CD14-positive monocyte (primary cell): ENCODE data around the gene NUP62. TPM values are rescaled to one million over a fixed set of nuclear protein-coding genes. Genes with fewer than 3 reads are reported as not detected.

Source experiments
- DNase-seq, 3 donors: peaks; one replicate each; pipeline ENCODE4 v3.0.0-alpha.2; 2011 to 2022
- H2AFZ ChIP-seq: 2 replicates; pipeline ENCODE4 v1.6.0; 2012; ENCODE audit warnings: mild to moderate bottlenecking, low read depth, low read length, inconsistent platforms; ENCODE audit not compliant: insufficient read depth, poor library complexity, severe bottlenecking
- H3K27ac ChIP-seq, 2 donors: 1 replicate in 1 of 2; 2 replicates in 1 of 2; pipeline ENCODE4 v1.5.1; 2012 to 2013; ENCODE audit warnings: low read length in 2 of 2, control low read depth in 1 of 2, inconsistent platforms in 1 of 2, low read depth in 1 of 2, mild to moderate bottlenecking in 1 of 2
- H3K27me3 ChIP-seq, 2 donors: one replicate each; pipeline versions ENCODE4 v1.6.0 to v1.6.1; 2011 to 2013; ENCODE audit warnings: low read length in 2 of 2; ENCODE audit not compliant: control insufficient read depth in 2 of 2, insufficient read depth in 2 of 2
- H3K36me3 ChIP-seq, 2 donors: replicated peaks in 1 of 2; 1 replicate in 1 of 2; 2 replicates in 1 of 2; pipeline versions ENCODE4 v1.5.1 to v1.6.1; 2012 to 2013; ENCODE audit warnings: low read length in 2 of 2, control low read depth in 1 of 2, inconsistent platforms in 1 of 2, mild to moderate bottlenecking in 1 of 2; ENCODE audit not compliant: insufficient read depth in 2 of 2, control insufficient read depth in 1 of 2
- H3K4me1 ChIP-seq, 2 donors: 1 replicate in 1 of 2; 2 replicates in 1 of 2; pipeline versions ENCODE4 v1.5.1 to v1.6.1; 2012 to 2013; ENCODE audit warnings: low read length in 2 of 2, control low read depth in 1 of 2, inconsistent platforms in 1 of 2, mild to moderate bottlenecking in 1 of 2, moderate library complexity in 1 of 2; ENCODE audit not compliant: insufficient read depth in 2 of 2, control insufficient read depth in 1 of 2
- H3K4me2 ChIP-seq: replicated peaks from 2 replicates; pipeline ENCODE3; 2012; ENCODE audit warnings: low read length, moderate library complexity, mild to moderate bottlenecking; ENCODE audit not compliant: poor library complexity, severe bottlenecking; ENCODE audit errors: extremely low read depth
- H3K4me3 ChIP-seq, 3 experiments: fragments of 200-600 bp in 1 of 3; sonication (generic) in 1 of 3; replicated peaks in 1 of 3; 1 replicate in 2 of 3; 2 replicates in 1 of 3; pipeline ENCODE4 v1.5.1; 2011 to 2013; ENCODE audit warnings: low read length in 3 of 3, mild to moderate bottlenecking in 3 of 3, control low read depth in 2 of 3, low read depth in 2 of 3, inconsistent platforms in 1 of 3, moderate library complexity in 1 of 3
- H3K79me2 ChIP-seq: 2 replicates; pipeline ENCODE4 v1.6.0; 2012; ENCODE audit warnings: mild to moderate bottlenecking, control low read depth, inconsistent platforms, low read length, moderate library complexity; ENCODE audit not compliant: insufficient read depth
- H3K9ac ChIP-seq: 2 replicates; pipeline ENCODE4 v1.6.0; 2017; ENCODE audit warnings: low read length, mild to moderate bottlenecking; ENCODE audit not compliant: insufficient read depth, poor library complexity, severe bottlenecking
- H3K9me3 ChIP-seq, 2 donors: replicated peaks in 1 of 2; 1 replicate in 1 of 2; 2 replicates in 1 of 2; pipeline versions ENCODE4 v1.5.1 to v1.6.1; 2012 to 2013; ENCODE audit warnings: low read length in 2 of 2, control low read depth in 1 of 2; ENCODE audit not compliant: control insufficient read depth in 1 of 2, insufficient read depth in 1 of 2
- H4K20me1 ChIP-seq: 2 replicates; pipeline ENCODE4 v1.6.0; 2012; ENCODE audit warnings: mild to moderate bottlenecking, low read length, control low read depth, moderate library complexity; ENCODE audit not compliant: insufficient read depth
- H3K27ac Mint-ChIP-seq, 7 donors: one replicate each; pipeline ENCODE4 v1.8.0; 2020; ENCODE audit warnings: mild to moderate bottlenecking in 7 of 7, mixed read lengths in 7 of 7, moderate library complexity in 6 of 7, inconsistent platforms in 2 of 7
- H3K27me3 Mint-ChIP-seq, 3 donors: one replicate each; pipeline ENCODE4 v1.8.0; 2021 to 2022; ENCODE audit warnings: low read depth in 3 of 3, mild to moderate bottlenecking in 3 of 3, mixed read lengths in 3 of 3, moderate library complexity in 3 of 3, inconsistent platforms in 1 of 3
- H3K36me3 Mint-ChIP-seq, 2 donors: one replicate each; pipeline ENCODE4 v1.8.0; 2020; ENCODE audit warnings: mixed read lengths in 2 of 2, inconsistent platforms in 1 of 2, mild to moderate bottlenecking in 1 of 2
- H3K4me1 Mint-ChIP-seq: one replicate; pipeline ENCODE4 v1.8.0; 2020; ENCODE audit warnings: mild to moderate bottlenecking, mixed read lengths
- H3K4me3 Mint-ChIP-seq, 2 donors: one replicate each; pipeline ENCODE4 v1.8.0; 2020; ENCODE audit warnings: mild to moderate bottlenecking in 2 of 2, mixed read lengths in 2 of 2, moderate library complexity in 1 of 2
- H3K9me3 Mint-ChIP-seq, 7 donors: one replicate each; pipeline ENCODE4 v1.8.0; 2020 to 2022; ENCODE audit warnings: mixed read lengths in 7 of 7, mild to moderate bottlenecking in 6 of 7, moderate library complexity in 6 of 7, inconsistent platforms in 2 of 7
- CTCF ChIP-seq: fragments of 200-600 bp; IDR thresholded peaks from one replicate; pipeline ENCODE4 v1.8.0; 2022; ENCODE audit warnings: antibody characterized with exemption, mild to moderate bottlenecking
- WGBS: methylation state at CpG from one replicate; pipeline ENCODE4 v1.1.5; 2013; ENCODE audit warnings: missing lambda C conversion rate; ENCODE audit not compliant: insufficient coverage; 5-methylcytosine and 5-hydroxymethylcytosine counted together
- intact Hi-C, 2 donors: fragments of 100-400 bp; cut with micrococcal nuclease; formaldehyde crosslinking; loops; one replicate each; pipeline versions ENCODE4 v1.15.0 to v1.15.1; 2023
- polyA plus RNA-seq, 3 donors: library from polyadenylated mRNA; depleted of rRNA in 1 of 3; unstranded in 2 of 3; stranded (reverse) in 1 of 3; fragments of 300-500 nt in 2 of 3; fragments of >200 nt in 1 of 3; fragmentation: Illumina TruSeq in 2 of 3; gene quantifications; 1 replicate in 2 of 3; 2 replicates in 1 of 3; pipeline ENCODE4 v1.2.3, GENCODE V29; 2012 to 2021

NUP62 gene
- polyA plus RNA-seq, 3 donors = 32.3 to 62.2 (median 48.6) TPM

GRCh38 chr19:49891393-49891792 is 37.9 kb downstream of the NUP62 start:
- Mint-ChIP-seq H3K4me1 (peaks cover 35% of the 10 kb centered on the region), H3K27me3 (peaks cover 22 to 48% (median 30%) of the 10 kb centered on the region in 3 donors), H3K9me3 (peaks cover 0 to 7% (median 0%) of the 10 kb centered on the region in 7 donors), H3K36me3 (peaks cover 19 to 28% of the 10 kb centered on the region in 2 donors), H3K27ac (peak overlapping the region in 1 of 7 donors; percentile 10), H3K4me3 (peak overlapping the region in 1 of 2 donors; percentile 43)
- no peak overlapping the region for H2AFZ ChIP-seq
- peaks cover 15% of the 10 kb centered on the region for H4K20me1 ChIP-seq
- no peaks in the 10 kb centered on the region for H3K9me3 ChIP-seq
- H3K79me2 ChIP-seq = no peaks in the 10 kb centered on the region
- H3K4me1 ChIP-seq = peaks cover 29 to 31% of the 10 kb centered on the region in 2 donors
- 95% methylated on average over 17 of the region's 17 CpGs for WGBS
- H3K9ac ChIP-seq = no peak overlapping the region
- no peak overlapping the region for H3K4me2 ChIP-seq
- TF ChIP-seq CTCF = no peak
- intact Hi-C loops = no loop called here
- peaks cover 0 to 9% of the 10 kb centered on the region in 2 donors for H3K27me3 ChIP-seq
- H3K27ac ChIP-seq = no peak overlapping the region
- no peaks in the 10 kb centered on the region for H3K36me3 ChIP-seq
- no peak for DNase-seq
- H3K4me3 ChIP-seq = no peak overlapping the region

GRCh38 chr19:49890349-49891311 is 38.7 kb downstream of the NUP62 start:
- WGBS = 24% methylated on average over 58 of the region's 69 CpGs
- H3K4me3 Mint-ChIP-seq = peak overlapping the region; percentile 75 to 82
- H3K9me3 Mint-ChIP-seq = peaks cover 0 to 7% (median 0%) of the 10 kb centered on the region in 7 donors
- H4K20me1 ChIP-seq = peaks cover 15% of the 10 kb centered on the region
- H2AFZ ChIP-seq = peak overlapping the region; percentile 63
- no peak for DNase-seq
- no peaks in the 10 kb centered on the region for H3K36me3 ChIP-seq
- H3K4me2 ChIP-seq = peak overlapping the region; percentile 81
- peaks cover 19 to 48% (median 30%) of the 10 kb centered on the region in 3 donors for H3K27me3 Mint-ChIP-seq
- peaks cover 0 to 9% of the 10 kb centered on the region in 2 donors for H3K27me3 ChIP-seq
- peaks cover 21 to 23% of the 10 kb centered on the region in 2 donors for H3K4me1 ChIP-seq
- H3K27ac ChIP-seq = no peak overlapping the region
- peak overlapping the region; percentile 5 to 65 (median 16) for H3K4me3 ChIP-seq
- H3K9me3 ChIP-seq = no peaks in the 10 kb centered on the region
- H3K4me1 Mint-ChIP-seq = peaks cover 27% of the 10 kb centered on the region
- intact Hi-C loops = no loop called here
- peaks cover 19 to 31% of the 10 kb centered on the region in 2 donors for H3K36me3 Mint-ChIP-seq
- peak overlapping the region in 5 of 7 donors; percentile 24 to 78 (median 46) for H3K27ac Mint-ChIP-seq
- no peak overlapping the region for H3K9ac ChIP-seq
- H3K79me2 ChIP-seq = no peaks in the 10 kb centered on the region
- peak; percentile 55 for TF ChIP-seq CTCF
